ENCODE results near the gene DNAJB11. TPM values are rescaled to one million over a fixed set of nuclear protein-coding genes. Genes with fewer than 3 reads are reported as not detected.

DNAJB11 gene
- total and polyA plus RNA-seq, 2 of the 4 experiments (the other 2 are of a cell fraction), result 27.4 to 48.6 TPM

DNA sequence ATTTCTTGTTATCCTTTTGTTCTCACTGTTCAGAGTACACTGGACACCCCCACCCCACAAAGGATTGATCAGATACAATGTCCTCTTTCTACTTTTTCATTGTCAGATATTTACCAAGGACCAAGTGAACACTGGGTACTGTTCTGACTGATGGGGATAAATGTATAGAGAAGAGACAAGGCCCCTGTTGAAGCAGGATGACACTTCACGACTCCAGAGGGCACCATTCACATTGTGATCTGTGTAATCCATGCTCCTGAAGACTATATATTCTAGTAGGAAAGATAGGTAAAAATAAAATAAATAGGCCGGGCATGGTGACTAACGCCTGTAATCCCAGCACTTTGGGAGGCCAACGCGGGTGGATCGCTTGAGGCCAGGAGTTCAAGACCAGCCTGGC lies 19.1 kb upstream of the DNAJB11 start:
- ChIA-PET POLR2A (ENCODE audit: unreplicated experiment) (no interaction called here), CTCF (interaction anchor here (0.6 kb wide), 1 partner anchor 11 kb away, joined by 3 read pairs; no protein-coding TSS in a partner anchor)
- H3K36me3 ChIP-seq (ENCODE audit: control insufficient read depth, insufficient read depth, low read length), result peaks cover 19% of the 10 kb centered on the region
- H3K9me3 ChIP-seq (ENCODE audit: control insufficient read depth, insufficient read depth, low read length), result no peaks in the 10 kb centered on the region
- H2AK9ac ChIP-seq (replicated peaks; ENCODE audit: low read depth, low read length, poor library complexity), result no peak overlapping the region
- ATAC-seq (ENCODE audit: low read depth), result no peak
- H4K20me1 ChIP-seq (ENCODE audit: insufficient read depth, low read length), result no peaks in the 10 kb centered on the region
- BruUV-seq (replicated peaks), result no TSS peak
- no peak overlapping the region for H2BK120ac ChIP-seq (ENCODE audit: low read depth, low read length)
- no peak overlapping the region for H3K14ac ChIP-seq (replicated peaks; ENCODE audit: low read depth, low read length)
- no peak overlapping the region for H4K5ac ChIP-seq (ENCODE audit: low read depth, low read length)
- H3K56ac ChIP-seq (ENCODE audit: extremely low read depth, insufficient read depth, low read length), result no peak overlapping the region
- H3K9ac ChIP-seq (ENCODE audit: low read depth, low read length), result no peak overlapping the region
- no peak overlapping the region for H2AK5ac ChIP-seq (ENCODE audit: low read depth, low read length)
- no peak overlapping the region for H3K18ac ChIP-seq (ENCODE audit: low read depth, low read length)
- H3K4me3 ChIP-seq (ENCODE audit: insufficient read depth, low read depth, low read length), result no peak overlapping the region
- dilution Hi-C loops (cut with HindIII; ENCODE audit: low sequenced_read_pairs, unreplicated experiment), result no loop called here
- no peaks in the 10 kb centered on the region for H3K4me1 ChIP-seq (ENCODE audit: control insufficient read depth, insufficient read depth, low read length)
- intact Hi-C loops (cut with micrococcal nuclease), result no loop called here
- no peak for DNase-seq
- H3K23ac ChIP-seq (ENCODE audit: low read depth, low read length), result no peak overlapping the region
- no peak overlapping the region for H2BK15ac ChIP-seq (ENCODE audit: low read depth, low read length)
- no peaks in the 10 kb centered on the region for H3K79me1 ChIP-seq (ENCODE audit: low read depth in 1 of 2, low read length in 2 of 2)
- no peak overlapping the region for H2AFZ ChIP-seq (replicated peaks; ENCODE audit: low read length, poor library complexity)
- no peak overlapping the region for H2BK20ac ChIP-seq (ENCODE audit: low read depth, low read length)
- no peak overlapping the region for H4K91ac ChIP-seq (ENCODE audit: insufficient read depth, low read depth, low read length)
- H3K27ac ChIP-seq (ENCODE audit: insufficient read depth, low read length), result no peak overlapping the region
- no peak overlapping the region for H3K4me2 ChIP-seq (ENCODE audit: low read depth, low read length)
- no CpG with 5 or more reads among the region's 6 CpGs for WGBS, 2 experiments (ENCODE audit: extremely low coverage in 2 of 2, insufficient read length in 1 of 2)
- H2BK5ac ChIP-seq (ENCODE audit: low read depth, low read length, poor library complexity, severe bottlenecking), result no peak overlapping the region
- in situ Hi-C loops (cut with MboI; ENCODE audit: low sequenced_read_pairs), result no loop called here
- no peaks in the 10 kb centered on the region for H3K9me1 ChIP-seq (ENCODE audit: insufficient read depth, low read length)
- H3K4ac ChIP-seq (ENCODE audit: low read depth, low read length), result no peak overlapping the region
- no peak overlapping the region for H4K8ac ChIP-seq (ENCODE audit: low read depth in 2 of 2, low read length in 2 of 2)
- no peaks in the 10 kb centered on the region for H3K27me3 ChIP-seq (ENCODE audit: control insufficient read depth, insufficient read depth, low read length)
- TF ChIP-seq MAFK (IDR thresholded peaks at IDR 0.05; ENCODE audit: low read depth, low read length) (no peak), MXI1 (IDR thresholded peaks at IDR 0.05; ENCODE audit: borderline replicate concordance, low read depth, low read length) (no peak), RAD21 (IDR thresholded peaks at IDR 0.05; ENCODE audit: low read length) (no peak), SMC3 (IDR thresholded peaks at IDR 0.05; ENCODE audit: low read depth, low read length) (no peak), RCOR1 (IDR thresholded peaks at IDR 0.05; ENCODE audit: insufficient replicate concordance, low read length) (no peak), CTCF (conservative IDR thresholded peaks at IDR 0.05; ENCODE audit: low read depth, low read length) (no peak)

All from IMR-90 (cell line).